GM12878 (cell line): ENCODE data around the gene SLC8B1. TPM values are rescaled to one million over a fixed set of nuclear protein-coding genes. Genes with fewer than 3 reads are reported as not detected.

Source experiments
- ATAC-seq: fragments of 200-7000 bp; cut with Tn5 transposase; 3 replicates; pipeline ENCODE4 v1.9.1; 2020; ENCODE audit warnings: mild to moderate bottlenecking, moderate library complexity
- BruUV-seq: library from RNA; stranded (reverse); fragments of 400-500 nt; replicated peaks from 2 replicates; lab custom pipeline; 2021; lab: Mats Ljungman, UMichigan
- CTCF ChIA-PET: fragments of 300-600 bp; sonication (Branson Sonifier 250); formaldehyde crosslinking; extraction: SDS; loops from one replicate; lab custom pipeline; 2021; ENCODE audit warnings: inconsistent platforms; lab: Yijun Ruan, JAX
- POLR2A ChIA-PET: fragments of 350-600 bp; formaldehyde crosslinking; extraction: SDS; loops from one replicate; lab custom pipeline; 2021; ENCODE audit warnings: inconsistent platforms; lab: Charles Lee
- RAD21 ChIA-PET: fragments of 300-600 bp; sonication (Branson Sonifier 250); formaldehyde crosslinking; loops from one replicate; lab custom pipeline; 2023; ENCODE audit warnings: antibody characterized with exemption; ENCODE audit not compliant: unreplicated experiment; lab: Charles Lee
- SMC1A ChIA-PET: fragments of 300-600 bp; sonication (Branson Sonifier 250); formaldehyde crosslinking; loops from one replicate; lab custom pipeline; 2023; ENCODE audit not compliant: unreplicated experiment, uncharacterized antibody; lab: Charles Lee
- DNase-seq: peaks from one replicate; pipeline ENCODE4 v3.0.0-alpha.2; 2011; ENCODE audit warnings: low read depth, low spot score
- FAIRE-seq: peaks from 3 replicates; lab custom pipeline; 2011; peaks lifted over from hg19 to GRCh38; lab: Jason Lieb, UNC
- H2AFZ ChIP-seq: 2 replicates; pipeline ENCODE4 v1.6.0; 2011; ENCODE audit warnings: low read depth, low read length, control low read depth; ENCODE audit not compliant: control insufficient read depth
- H3K27ac ChIP-seq: 2 replicates; pipeline ENCODE4 v1.5.1; 2011; ENCODE audit warnings: control low read depth; ENCODE audit not compliant: control insufficient read depth, insufficient read depth
- H3K27me3 ChIP-seq, 2 experiments: replicated peaks in 1 of 2; 2 replicates each; pipeline versions ENCODE4 v1.6.0 to v1.6.1; 2011; ENCODE audit warnings: low read length in 1 of 2; ENCODE audit not compliant: control insufficient read depth in 2 of 2, insufficient read depth in 2 of 2
- H3K36me3 ChIP-seq, 2 experiments: 2 replicates each; pipeline ENCODE4 v1.5.1; 2011; ENCODE audit warnings: low read length in 1 of 2; ENCODE audit not compliant: control insufficient read depth in 2 of 2, insufficient read depth in 2 of 2
- H3K4me1 ChIP-seq: 2 replicates; pipeline ENCODE4 v1.6.1; 2011; ENCODE audit warnings: mild to moderate bottlenecking, low read length, moderate library complexity, mixed read lengths; ENCODE audit not compliant: control insufficient read depth, insufficient read depth
- H3K4me2 ChIP-seq: 2 replicates; pipeline ENCODE4 v1.6.0; 2011; ENCODE audit warnings: control low read depth; ENCODE audit not compliant: control insufficient read depth, insufficient read depth
- H3K4me3 ChIP-seq: fragments of 200-600 bp; sonication (generic); 2 replicates; pipeline ENCODE4 v1.5.1; 2016
- H3K79me2 ChIP-seq: 2 replicates; pipeline ENCODE4 v1.6.0; 2011; ENCODE audit warnings: low read length; ENCODE audit not compliant: control insufficient read depth, insufficient read depth
- H3K9ac ChIP-seq: 2 replicates; pipeline ENCODE4 v1.8.0; 2011; ENCODE audit warnings: low read length, control low read depth, mixed read lengths; ENCODE audit not compliant: control insufficient read depth, insufficient read depth
- H3K9me3 ChIP-seq: replicated peaks from 3 replicates; pipeline ENCODE4 v1.5.1; 2011; ENCODE audit warnings: mild to moderate bottlenecking, low read length; ENCODE audit not compliant: control insufficient read depth, insufficient read depth
- H4K20me1 ChIP-seq: 2 replicates; pipeline ENCODE4 v1.6.0; 2011; ENCODE audit not compliant: control insufficient read depth, insufficient read depth
- BRCA1 ChIP-seq: IDR thresholded peaks from 2 replicates; pipeline ENCODE4 v1.6.1; 2011; ENCODE audit warnings: low read depth, low read length, improper control_type of control experiment
- CREM ChIP-seq: IDR thresholded peaks from 2 replicates; pipeline ENCODE4 v1.6.1; 2014; ENCODE audit warnings: antibody characterized with exemption, low read depth
- E4F1 ChIP-seq: fragments of 450-650 bp; IDR thresholded peaks from 2 replicates; pipeline ENCODE4 v1.6.1; 2018; ENCODE audit warnings: borderline replicate concordance, mild to moderate bottlenecking; ENCODE audit not compliant: partially characterized antibody
- FOS ChIP-seq: IDR thresholded peaks from 3 replicates; pipeline ENCODE4 v1.6.1; 2011; ENCODE audit warnings: borderline replicate concordance; ENCODE audit not compliant: insufficient read length; ENCODE audit errors: extremely low read depth
- FOXM1 ChIP-seq: IDR thresholded peaks from 2 replicates; pipeline ENCODE4 v1.6.1; 2012; ENCODE audit warnings: low read depth, mild to moderate bottlenecking, inconsistent platforms, low read length, moderate library complexity
- HDAC6 ChIP-seq: fragments of 200-600 bp; sonication (generic); IDR thresholded peaks from one replicate; pipeline ENCODE4 v1.8.0; 2017; ENCODE audit warnings: antibody characterized with exemption; ENCODE audit not compliant: unreplicated experiment
- KLF5 ChIP-seq: fragments of 450-650 bp; IDR thresholded peaks from 2 replicates; pipeline ENCODE4 v1.6.1; 2014; ENCODE audit warnings: mild to moderate bottlenecking; ENCODE audit not compliant: partially characterized antibody
- LARP7 ChIP-seq: fragments of 450-650 bp; IDR thresholded peaks from 2 replicates; pipeline ENCODE4 v1.6.1; 2017; ENCODE audit warnings: mild to moderate bottlenecking
- NFYB ChIP-seq: IDR thresholded peaks from 2 replicates; pipeline ENCODE4 v1.6.1; 2011; ENCODE audit warnings: low read depth, mild to moderate bottlenecking, low read length, improper control_type of control experiment, moderate library complexity; ENCODE audit not compliant: insufficient read depth
- SMAD5 ChIP-seq: IDR thresholded peaks from 2 replicates; pipeline ENCODE4 v1.6.1; 2016; ENCODE audit warnings: antibody characterized with exemption, low read depth
- TCF7 ChIP-seq: IDR thresholded peaks from 2 replicates; pipeline ENCODE4 v1.6.1; 2014; ENCODE audit warnings: antibody characterized with exemption, borderline replicate concordance
- WRNIP1 ChIP-seq: IDR thresholded peaks from 2 replicates; pipeline ENCODE4 v1.6.1; 2011; ENCODE audit warnings: low read depth, low read length, improper control_type of control experiment, borderline replicate concordance
- ZNF217 ChIP-seq: fragments of 450-650 bp; IDR thresholded peaks from 2 replicates; pipeline ENCODE4 v1.6.1; 2017; ENCODE audit warnings: antibody characterized with exemption, mild to moderate bottlenecking
- WGBS: methylation state at CpG from one replicate; pipeline ENCODE4 v1.1.6; 2016; ENCODE audit warnings: low lambda C conversion rate; ENCODE audit not compliant: insufficient replicate concordance, insufficient coverage; ENCODE audit errors: missing lambda C conversion rate; 5-methylcytosine and 5-hydroxymethylcytosine counted together
- in situ Hi-C: fragments of 300-500 bp; cut with MboI; formaldehyde crosslinking; loops from 9 replicates; pipeline ENCODE4 v1.14.3; 2018; ENCODE audit warnings: mixed read lengths
- intact Hi-C: fragments of 100-400 bp; cut with micrococcal nuclease; formaldehyde crosslinking; loops from one replicate; pipeline ENCODE4 v1.14.2; 2022; ENCODE audit not compliant: unreplicated experiment
- polyA plus RNA-seq, 11 experiments: library from polyadenylated mRNA; depleted of rRNA in 4 of 11; unstranded in 6 of 11; stranded (reverse) in 5 of 11; fragments of >200 nt; fragmentation: Nextera tagmentation in 4 of 11; fragmentation: Illumina TruSeq in 1 of 11; extraction: Ambion mirVana in 4 of 11; extraction: Trizol in 1 of 11; gene quantifications; 1 replicate in 1 of 11; 2 replicates in 10 of 11; pipeline versions ENCODE4 v1.2.1 to v1.2.3, GENCODE V29; 2011 to 2016; ENCODE audit warnings: inconsistent platforms in 2 of 11, missing spikeins in 2 of 11, low read depth in 1 of 11
- total RNA-seq, 4 experiments: library from RNA; depleted of rRNA in 3 of 4; stranded (reverse); fragments of >200 nt in 3 of 4; fragmentation: Illumina TruSeq in 1 of 4; extraction: Trizol in 1 of 4; gene quantifications; 2 replicates each; pipeline versions ENCODE4 v1.2.1 to v1.2.3, GENCODE V29; 2013 to 2021
- TF ChIP-seq, protein P1 (sequence below): fragments of 450-650 bp; IDR thresholded peaks from 2 replicates; pipeline ENCODE4 v1.6.1; 2017; ENCODE audit warnings: low read depth, mild to moderate bottlenecking, moderate library complexity
- TF ChIP-seq, protein P2 (sequence below): fragments of 450-650 bp; IDR thresholded peaks from 2 replicates; pipeline ENCODE4 v1.6.1; 2017; ENCODE audit warnings: antibody characterized with exemption, mild to moderate bottlenecking, moderate library complexity
- TF ChIP-seq, protein P3 (sequence below): fragments of 450-650 bp; IDR thresholded peaks from 2 replicates; pipeline ENCODE4 v1.6.1; 2016; ENCODE audit warnings: mild to moderate bottlenecking

Gene SLC8B1
- total and polyA plus RNA-seq, 10 of the 15 experiments (the other 5 are each of a cell fraction or from before 2014, with no cell fraction given) = 0.18 to 12.3 (median 6.8) TPM

- TF ChIP-seq, protein P1, sequence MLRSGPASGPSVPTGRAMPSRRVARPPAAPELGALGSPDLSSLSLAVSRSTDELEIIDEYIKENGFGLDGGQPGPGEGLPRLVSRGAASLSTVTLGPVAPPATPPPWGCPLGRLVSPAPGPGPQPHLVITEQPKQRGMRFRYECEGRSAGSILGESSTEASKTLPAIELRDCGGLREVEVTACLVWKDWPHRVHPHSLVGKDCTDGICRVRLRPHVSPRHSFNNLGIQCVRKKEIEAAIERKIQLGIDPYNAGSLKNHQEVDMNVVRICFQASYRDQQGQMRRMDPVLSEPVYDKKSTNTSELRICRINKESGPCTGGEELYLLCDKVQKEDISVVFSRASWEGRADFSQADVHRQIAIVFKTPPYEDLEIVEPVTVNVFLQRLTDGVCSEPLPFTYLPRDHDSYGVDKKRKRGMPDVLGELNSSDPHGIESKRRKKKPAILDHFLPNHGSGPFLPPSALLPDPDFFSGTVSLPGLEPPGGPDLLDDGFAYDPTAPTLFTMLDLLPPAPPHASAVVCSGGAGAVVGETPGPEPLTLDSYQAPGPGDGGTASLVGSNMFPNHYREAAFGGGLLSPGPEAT = no peak
- no peak for TF ChIP-seq LARP7
- TF ChIP-seq BRCA1 = no peak
- no peak for TF ChIP-seq CREM
- TF ChIP-seq WRNIP1 = no peak
These were observed 12.6 kb downstream of the SLC8B1 start (continued) for GRCh38 chr12:113322343-113322742.

GRCh38 chr12:113320401-113320800 is 14.5 kb downstream of the SLC8B1 start:
- intact Hi-C loops (no loop called here), in situ Hi-C loops (no loop called here)
- H3K27me3 ChIP-seq = no peaks in the 10 kb centered on the region
- FAIRE-seq = no peak
- no peak overlapping the region for H3K9ac ChIP-seq
- no peaks in the 10 kb centered on the region; a peak in 3 of 4 replicates for H3K36me3 ChIP-seq
- ChIA-PET RAD21 (no interaction called here), SMC1A (no interaction called here), POLR2A (no interaction called here), CTCF (no interaction called here)
- H3K27ac ChIP-seq = no peak overlapping the region
- BruUV-seq = no TSS peak
- no peaks in the 10 kb centered on the region for H4K20me1 ChIP-seq
- no peak for DNase-seq
- H3K4me1 ChIP-seq = peaks cover 6% of the 10 kb centered on the region
- no peak overlapping the region for H3K4me2 ChIP-seq
- H2AFZ ChIP-seq = no peak overlapping the region
- no peaks in the 10 kb centered on the region; the same call in 2 of the 3 replicates for H3K9me3 ChIP-seq
- ATAC-seq = no peak
- 79% methylated on average over 11 of the region's 12 CpGs for WGBS
- H3K79me2 ChIP-seq = no peaks in the 10 kb centered on the region
- no peak overlapping the region for H3K4me3 ChIP-seq
- TF ChIP-seq HDAC6 (no peak), FOXM1 (no peak), TCF7 (no peak), LARP7 (no peak), E4F1 (no peak), FOS (no peak), ZNF217 (no peak), NFYB (no peak), KLF5 (no peak), SMAD5 (no peak)
- TF ChIP-seq, protein P2, sequence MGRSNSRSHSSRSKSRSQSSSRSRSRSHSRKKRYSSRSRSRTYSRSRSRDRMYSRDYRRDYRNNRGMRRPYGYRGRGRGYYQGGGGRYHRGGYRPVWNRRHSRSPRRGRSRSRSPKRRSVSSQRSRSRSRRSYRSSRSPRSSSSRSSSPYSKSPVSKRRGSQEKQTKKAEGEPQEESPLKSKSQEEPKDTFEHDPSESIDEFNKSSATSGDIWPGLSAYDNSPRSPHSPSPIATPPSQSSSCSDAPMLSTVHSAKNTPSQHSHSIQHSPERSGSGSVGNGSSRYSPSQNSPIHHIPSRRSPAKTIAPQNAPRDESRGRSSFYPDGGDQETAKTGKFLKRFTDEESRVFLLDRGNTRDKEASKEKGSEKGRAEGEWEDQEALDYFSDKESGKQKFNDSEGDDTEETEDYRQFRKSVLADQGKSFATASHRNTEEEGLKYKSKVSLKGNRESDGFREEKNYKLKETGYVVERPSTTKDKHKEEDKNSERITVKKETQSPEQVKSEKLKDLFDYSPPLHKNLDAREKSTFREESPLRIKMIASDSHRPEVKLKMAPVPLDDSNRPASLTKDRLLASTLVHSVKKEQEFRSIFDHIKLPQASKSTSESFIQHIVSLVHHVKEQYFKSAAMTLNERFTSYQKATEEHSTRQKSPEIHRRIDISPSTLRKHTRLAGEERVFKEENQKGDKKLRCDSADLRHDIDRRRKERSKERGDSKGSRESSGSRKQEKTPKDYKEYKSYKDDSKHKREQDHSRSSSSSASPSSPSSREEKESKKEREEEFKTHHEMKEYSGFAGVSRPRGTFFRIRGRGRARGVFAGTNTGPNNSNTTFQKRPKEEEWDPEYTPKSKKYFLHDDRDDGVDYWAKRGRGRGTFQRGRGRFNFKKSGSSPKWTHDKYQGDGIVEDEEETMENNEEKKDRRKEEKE = no peak
- TF ChIP-seq, protein P3, sequence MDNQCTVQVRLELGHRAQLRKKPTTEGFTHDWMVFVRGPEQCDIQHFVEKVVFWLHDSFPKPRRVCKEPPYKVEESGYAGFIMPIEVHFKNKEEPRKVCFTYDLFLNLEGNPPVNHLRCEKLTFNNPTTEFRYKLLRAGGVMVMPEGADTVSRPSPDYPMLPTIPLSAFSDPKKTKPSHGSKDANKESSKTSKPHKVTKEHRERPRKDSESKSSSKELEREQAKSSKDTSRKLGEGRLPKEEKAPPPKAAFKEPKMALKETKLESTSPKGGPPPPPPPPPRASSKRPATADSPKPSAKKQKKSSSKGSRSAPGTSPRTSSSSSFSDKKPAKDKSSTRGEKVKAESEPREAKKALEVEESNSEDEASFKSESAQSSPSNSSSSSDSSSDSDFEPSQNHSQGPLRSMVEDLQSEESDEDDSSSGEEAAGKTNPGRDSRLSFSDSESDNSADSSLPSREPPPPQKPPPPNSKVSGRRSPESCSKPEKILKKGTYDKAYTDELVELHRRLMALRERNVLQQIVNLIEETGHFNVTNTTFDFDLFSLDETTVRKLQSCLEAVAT = no peak
